CD4-positive, CD25-positive, alpha-beta regulatory T cell (primary cell): ENCODE results near the gene CEACAM5. TPM values are rescaled to one million over a fixed set of nuclear protein-coding genes. Genes with fewer than 3 reads are reported as not detected.

Experiments
- ATAC-seq, 2 donors: fragments of 150-1000 bp; cut with Tn5 transposase; one replicate each; pipeline ENCODE4 v1.10.0; 2021; ENCODE audit warnings: low read depth in 2 of 2, moderate number of reproducible peaks in 2 of 2, moderate library complexity in 1 of 2
- DNase-seq, 3 donors: peaks; one replicate each; pipeline versions ENCODE4 v3.0.0 to v3.0.0-alpha.2; 2012 to 2022; ENCODE audit warnings: mixed read lengths in 1 of 3
- H3K27ac ChIP-seq: one replicate; pipeline ENCODE4 v1.7.0; 2013; ENCODE audit warnings: mild to moderate bottlenecking, low read length; ENCODE audit not compliant: insufficient read depth, poor library complexity, severe bottlenecking
- H3K27me3 ChIP-seq: one replicate; pipeline ENCODE4 v1.7.0; 2013; ENCODE audit warnings: low read length; ENCODE audit not compliant: control insufficient read depth, insufficient read depth
- H3K36me3 ChIP-seq: one replicate; pipeline ENCODE4 v1.7.0; 2013; ENCODE audit warnings: mild to moderate bottlenecking, low read length, moderate library complexity; ENCODE audit not compliant: control insufficient read depth, insufficient read depth
- H3K4me1 ChIP-seq: 2 replicates; pipeline ENCODE4 v1.7.0; 2013; ENCODE audit warnings: mild to moderate bottlenecking, low read length; ENCODE audit not compliant: insufficient read depth, control insufficient read depth, poor library complexity, severe bottlenecking
- H3K4me3 ChIP-seq: one replicate; pipeline ENCODE4 v1.7.0; 2013; ENCODE audit warnings: low read depth, mild to moderate bottlenecking, low read length, moderate library complexity
- H3K9me3 ChIP-seq, 2 experiments: 1 replicate in 1 of 2; 2 replicates in 1 of 2; pipeline ENCODE4 v1.7.0; 2013; ENCODE audit warnings: low read length in 2 of 2, mild to moderate bottlenecking in 1 of 2, moderate library complexity in 1 of 2; ENCODE audit not compliant: control insufficient read depth in 2 of 2
- H3K27ac Mint-ChIP-seq, 3 donors: one replicate each; pipeline ENCODE4 v1.8.0; 2020 to 2022; ENCODE audit warnings: mild to moderate bottlenecking in 3 of 3, mixed read lengths in 3 of 3, moderate library complexity in 2 of 3
- H3K27me3 Mint-ChIP-seq: one replicate; pipeline ENCODE4 v1.8.0; 2022; ENCODE audit warnings: mild to moderate bottlenecking, mixed read lengths
- H3K36me3 Mint-ChIP-seq: one replicate; pipeline ENCODE4 v1.8.0; 2020; ENCODE audit warnings: mixed read lengths
- H3K4me1 Mint-ChIP-seq, 4 donors: one replicate each; pipeline ENCODE4 v1.8.0; 2020 to 2022; ENCODE audit warnings: mixed read lengths in 4 of 4, mild to moderate bottlenecking in 1 of 4
- H3K4me3 Mint-ChIP-seq, 4 donors: one replicate each; pipeline ENCODE4 v1.8.0; 2020 to 2022; ENCODE audit warnings: mild to moderate bottlenecking in 4 of 4, mixed read lengths in 4 of 4, moderate library complexity in 3 of 4
- H3K9me3 Mint-ChIP-seq, 7 donors: one replicate each; pipeline ENCODE4 v1.8.0; 2020 to 2022; ENCODE audit warnings: mixed read lengths in 7 of 7, mild to moderate bottlenecking in 3 of 7, moderate library complexity in 2 of 7
- polyA plus RNA-seq, 4 donors: library from polyadenylated mRNA; unstranded; fragments of 300-500 nt; fragmentation: Illumina TruSeq; gene quantifications; one replicate each; pipeline ENCODE4 v1.2.3, GENCODE V29; 2021
- total RNA-seq: library from RNA; stranded (reverse); gene quantifications from one replicate; pipeline ENCODE4 v1.2.3, GENCODE V29; 2022

The CEACAM5 gene
- total and polyA plus RNA-seq, 5 donors from 2014 or later: not detected

GRCh38 chr19:41688687-41689086, 19.7 kb upstream of the CEACAM5 start:
- no peaks in the 10 kb centered on the region for H3K36me3 ChIP-seq
- H3K9me3 ChIP-seq: peaks cover 0 to 7% of the 10 kb centered on the region in 2 experiments
- DNase-seq (no peak), ATAC-seq (no peak)
- H3K36me3 Mint-ChIP-seq: no peaks in the 10 kb centered on the region
- no peak overlapping the region for H3K4me3 ChIP-seq
- no peaks in the 10 kb centered on the region for H3K4me1 ChIP-seq
- peaks cover 0 to 10% (median 0%) of the 10 kb centered on the region in 7 donors for H3K9me3 Mint-ChIP-seq
- peaks cover 2% of the 10 kb centered on the region for H3K27me3 ChIP-seq
- no peak overlapping the region for H3K27ac Mint-ChIP-seq
- no peak overlapping the region for H3K27ac ChIP-seq
- peaks cover 40% of the 10 kb centered on the region for H3K27me3 Mint-ChIP-seq
- H3K4me1 Mint-ChIP-seq: peaks cover 0 to 3% (median 1%) of the 10 kb centered on the region in 4 donors
- no peak overlapping the region for H3K4me3 Mint-ChIP-seq

- Mint-ChIP-seq H3K36me3 (no peaks in the 10 kb centered on the region), H3K27ac (peak overlapping the region in 1 of 3 donors; percentile 63), H3K4me3 (no peak overlapping the region), H3K4me1 (peaks cover 0 to 3% (median 1%) of the 10 kb centered on the region in 4 donors), H3K27me3 (peaks cover 39% of the 10 kb centered on the region), H3K9me3 (peaks cover 0 to 10% (median 0%) of the 10 kb centered on the region in 7 donors)
- Histone ChIP-seq H3K27ac (no peak overlapping the region), H3K4me1 (no peaks in the 10 kb centered on the region), H3K36me3 (no peaks in the 10 kb centered on the region), H3K9me3 (peaks cover 0 to 7% of the 10 kb centered on the region in 2 experiments), H3K4me3 (no peak overlapping the region), H3K27me3 (peaks cover 2% of the 10 kb centered on the region)
- ATAC-seq (no peak), DNase-seq (no peak)
These were observed 18.2 kb upstream of the CEACAM5 start for GRCh38 chr19:41689993-41690800.

GRCh38 chr19:41690801-41691065, 17.7 kb upstream of the CEACAM5 start:
- no peaks in the 10 kb centered on the region for H3K36me3 ChIP-seq
- ATAC-seq (no peak), DNase-seq (no peak)
- Mint-ChIP-seq H3K27me3 (peaks cover 39% of the 10 kb centered on the region), H3K4me3 (no peak overlapping the region), H3K9me3 (peaks cover 0 to 10% (median 0%) of the 10 kb centered on the region in 7 donors), H3K27ac (peak overlapping the region in 1 of 3 donors; percentile 52), H3K36me3 (no peaks in the 10 kb centered on the region), H3K4me1 (peaks cover 0 to 3% (median 1%) of the 10 kb centered on the region in 4 donors)
- no peak overlapping the region for H3K27ac ChIP-seq
- H3K4me1 ChIP-seq: no peaks in the 10 kb centered on the region
- no peaks in the 10 kb centered on the region for H3K27me3 ChIP-seq
- H3K9me3 ChIP-seq: peaks cover 0 to 7% of the 10 kb centered on the region in 2 experiments
- H3K4me3 ChIP-seq: no peak overlapping the region

- Histone ChIP-seq H3K4me1 (no peaks in the 10 kb centered on the region), H3K27me3 (no peaks in the 10 kb centered on the region), H3K27ac (no peak overlapping the region), H3K9me3 (peaks cover 0 to 7% of the 10 kb centered on the region in 2 experiments), H3K36me3 (no peaks in the 10 kb centered on the region), H3K4me3 (no peak overlapping the region)
- peak overlapping the region in 1 of 3 donors; percentile 52 for H3K27ac Mint-ChIP-seq
- peaks cover 0 to 3% (median 1%) of the 10 kb centered on the region in 4 donors for H3K4me1 Mint-ChIP-seq
- H3K36me3 Mint-ChIP-seq: no peaks in the 10 kb centered on the region
- H3K9me3 Mint-ChIP-seq: peaks cover 0 to 10% (median 0%) of the 10 kb centered on the region in 7 donors
- DNase-seq: peak in 2 of 3 donors; percentile 18 to 30
- ATAC-seq: no peak
- no peak overlapping the region for H3K4me3 Mint-ChIP-seq
- peaks cover 39% of the 10 kb centered on the region for H3K27me3 Mint-ChIP-seq
These were observed 17.0 kb upstream of the CEACAM5 start for GRCh38 chr19:41691268-41691970.

- DNase-seq (no peak), ATAC-seq (no peak)
- H3K36me3 Mint-ChIP-seq: no peaks in the 10 kb centered on the region
- Histone ChIP-seq H3K36me3 (no peaks in the 10 kb centered on the region), H3K27ac (no peak overlapping the region), H3K4me1 (no peaks in the 10 kb centered on the region), H3K9me3 (peaks cover 0 to 7% of the 10 kb centered on the region in 2 experiments), H3K4me3 (no peak overlapping the region), H3K27me3 (no peaks in the 10 kb centered on the region)
- peaks cover 0 to 3% (median 1%) of the 10 kb centered on the region in 4 donors for H3K4me1 Mint-ChIP-seq
- H3K4me3 Mint-ChIP-seq: no peak overlapping the region
- no peak overlapping the region for H3K27ac Mint-ChIP-seq
- H3K27me3 Mint-ChIP-seq: peaks cover 31% of the 10 kb centered on the region
- peaks cover 0 to 10% (median 0%) of the 10 kb centered on the region in 7 donors for H3K9me3 Mint-ChIP-seq
These were observed 14.2 kb upstream of the CEACAM5 start for GRCh38 chr19:41694196-41694595.

GRCh38 chr19:41694831-41695635, 13.4 kb upstream of the CEACAM5 start:
- no peak overlapping the region for H3K27ac ChIP-seq
- H3K9me3 Mint-ChIP-seq: peaks cover 0 to 10% (median 0%) of the 10 kb centered on the region in 7 donors
- no peak overlapping the region for H3K4me3 ChIP-seq
- H3K27me3 Mint-ChIP-seq: peaks cover 27% of the 10 kb centered on the region
- no peak overlapping the region for H3K4me3 Mint-ChIP-seq
- ATAC-seq (no peak), DNase-seq (no peak)
- H3K9me3 ChIP-seq: peaks cover 0 to 7% of the 10 kb centered on the region in 2 experiments
- H3K36me3 Mint-ChIP-seq: no peaks in the 10 kb centered on the region
- H3K36me3 ChIP-seq: no peaks in the 10 kb centered on the region
- H3K27ac Mint-ChIP-seq: no peak overlapping the region
- peaks cover 0 to 3% (median 1%) of the 10 kb centered on the region in 4 donors for H3K4me1 Mint-ChIP-seq
- no peaks in the 10 kb centered on the region for H3K27me3 ChIP-seq
- no peaks in the 10 kb centered on the region for H3K4me1 ChIP-seq

- DNase-seq (no peak), ATAC-seq (no peak)
- peaks cover 0 to 3% (median 1%) of the 10 kb centered on the region in 4 donors for H3K4me1 Mint-ChIP-seq
- Histone ChIP-seq H3K9me3 (peaks cover 0 to 7% of the 10 kb centered on the region in 2 experiments), H3K27me3 (no peaks in the 10 kb centered on the region), H3K4me3 (no peak overlapping the region), H3K36me3 (no peaks in the 10 kb centered on the region), H3K4me1 (no peaks in the 10 kb centered on the region), H3K27ac (no peak overlapping the region)
- H3K36me3 Mint-ChIP-seq: no peaks in the 10 kb centered on the region
- H3K4me3 Mint-ChIP-seq: no peak overlapping the region
- H3K9me3 Mint-ChIP-seq: peaks cover 0 to 10% (median 0%) of the 10 kb centered on the region in 7 donors
- H3K27ac Mint-ChIP-seq: no peak overlapping the region
- peaks cover 27% of the 10 kb centered on the region for H3K27me3 Mint-ChIP-seq
These were observed 12.7 kb upstream of the CEACAM5 start for GRCh38 chr19:41695745-41696144.
